Measurements from ENCODE around the gene AQP6.

The AQP6 gene

GRCh38 chr12:50025187-50026059 lies 52.7 kb downstream of the AQP6 start, which contains the start of gene RACGAP1:
Gene RACGAP1 (minus strand): TSS chr12:50025494. CDS start chr12:50016715, 8,779 bp downstream.
- peak; percentile 98 for DNase-seq (ENCODE audit: low read depth)
- H3K4me3 ChIP-seq (ENCODE audit: control insufficient read depth, low read depth, low read length) = peak within 1 kb of the TSS; percentile 90
- TF ChIP-seq CTCF (conservative IDR thresholded peaks at IDR 0.05; ENCODE audit: control insufficient read depth, insufficient read depth, low read depth, low read length) = no peak

- H3K4me3 ChIP-seq (ENCODE audit: control insufficient read depth, low read depth, low read length) = no peak overlapping the region
- no peak for DNase-seq (ENCODE audit: low read depth)
- no peak for TF ChIP-seq CTCF (conservative IDR thresholded peaks at IDR 0.05; ENCODE audit: control insufficient read depth, insufficient read depth, low read depth, low read length)
Observed at GRCh38 chr12:50026691-50027090, 53.9 kb downstream of the AQP6 start.
